ENCODE data around the gene AMOTL1.

DNA sequence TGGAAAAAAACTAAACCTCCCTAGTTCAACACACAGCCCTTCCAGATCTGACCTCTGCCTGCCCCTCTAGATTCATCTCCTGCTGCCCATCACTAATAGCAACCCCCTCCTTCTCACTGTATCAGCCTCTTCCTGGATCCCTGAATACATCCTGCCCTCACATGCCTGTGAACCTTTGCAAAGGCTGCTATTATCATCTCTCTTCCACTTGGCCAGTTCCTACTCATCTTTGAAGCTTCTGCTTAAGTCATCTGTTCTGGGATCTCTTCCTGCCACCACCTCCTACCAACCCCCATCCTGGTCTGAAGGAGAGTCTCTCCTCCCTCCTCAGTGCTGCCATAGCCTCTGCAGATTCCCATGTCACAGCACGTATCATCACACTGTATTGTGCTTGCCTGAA is 38.0 kb upstream of the AMOTL1 start:
- TF ChIP-seq GATA2 (IDR thresholded peaks at IDR 0.05; ENCODE audit: low read depth, low read length) (no peak), GATA3 (IDR thresholded peaks at IDR 0.05; ENCODE audit: low read depth, low read length) (no peak)

Measured in SH-SY5Y (cell line).